Choroid plexus epithelial cell (primary cell): ENCODE data around the gene PGLYRP3.
A peak's percentile ranks its signal among the peaks of the same experiment; 100 is the strongest.
"Not testable (repeated sequence)": the region's sequence is repeated elsewhere in the genome, so short reads cannot be mapped to it uniquely, and the experiment has no call there.

Experiments
- DNase-seq: peaks from one replicate; pipeline ENCODE4 v3.0.0-alpha.2; 2010; ENCODE audit warnings: low read depth
- H3K4me3 ChIP-seq: 2 replicates; pipeline ENCODE4 v1.5.1; 2011; ENCODE audit warnings: low read depth, mild to moderate bottlenecking, control low read depth, low read length, moderate library complexity
- CTCF ChIP-seq: conservative IDR thresholded peaks from 2 replicates; pipeline ENCODE4 v1.5.1; 2011; ENCODE audit warnings: low read depth, mild to moderate bottlenecking, control low read depth, inconsistent platforms, low read length, moderate library complexity

Gene PGLYRP3

DNA sequence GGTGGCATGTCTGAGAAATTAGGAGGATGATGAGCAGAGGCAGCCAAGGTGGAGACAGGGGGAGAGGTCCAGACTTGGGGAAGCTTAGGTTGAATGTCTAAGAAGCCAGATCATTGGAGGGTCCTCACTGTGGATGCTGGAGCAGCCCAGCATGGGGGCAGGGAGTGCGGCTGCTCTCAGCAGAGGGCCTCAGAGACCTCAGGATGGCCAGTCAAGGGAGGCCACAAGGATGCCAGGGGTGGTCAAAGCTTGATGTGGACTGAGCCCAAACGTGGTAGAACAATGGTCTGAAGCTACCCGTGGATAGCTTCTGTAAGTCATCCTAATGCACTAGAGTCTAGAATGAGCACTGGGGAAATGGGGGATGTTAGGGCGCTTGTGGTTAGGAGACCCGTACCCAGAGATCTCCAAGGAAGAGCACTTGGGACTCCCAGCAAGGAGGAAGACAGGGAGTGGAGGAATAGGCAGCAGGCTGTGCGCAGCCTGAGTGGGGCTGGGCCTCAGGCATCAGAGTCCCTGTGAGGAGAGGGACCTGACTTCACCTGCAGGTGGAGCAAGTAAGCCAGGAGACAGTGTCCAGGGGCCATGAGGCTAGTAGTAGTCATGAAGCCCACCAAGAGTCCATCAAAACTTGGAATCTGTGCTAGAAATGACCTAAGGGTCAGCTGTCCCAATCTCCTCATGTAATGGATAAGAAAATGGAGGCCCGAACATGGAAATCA lies 40.6 kb upstream of the PGLYRP3 start:
- TF ChIP-seq CTCF = peak; percentile 54
- DNase-seq = peak; percentile 18
- no peak overlapping the region for H3K4me3 ChIP-seq

DNA sequence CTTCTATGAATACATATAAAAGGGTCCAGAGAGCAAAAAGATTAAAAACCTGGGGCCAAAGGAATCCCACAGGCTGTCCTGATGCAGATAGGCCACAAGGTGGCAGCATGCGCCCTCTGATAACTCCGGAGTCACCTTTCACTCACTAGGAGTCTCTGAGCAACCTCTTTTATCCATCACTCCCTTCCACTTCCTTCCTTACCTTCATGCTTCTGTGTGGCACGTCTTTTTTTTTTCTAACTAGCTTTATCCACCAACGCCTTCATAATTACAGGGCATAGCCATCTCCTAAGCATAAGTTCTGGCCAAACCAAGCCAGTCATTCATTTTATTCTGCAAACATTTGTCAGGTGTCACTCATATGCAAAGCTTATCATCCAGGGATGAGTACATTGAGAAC lies 39.8 kb upstream of the PGLYRP3 start:
- peak; percentile 81 for DNase-seq
- no peak overlapping the region for H3K4me3 ChIP-seq
- TF ChIP-seq CTCF = peak; percentile 92

DNA sequence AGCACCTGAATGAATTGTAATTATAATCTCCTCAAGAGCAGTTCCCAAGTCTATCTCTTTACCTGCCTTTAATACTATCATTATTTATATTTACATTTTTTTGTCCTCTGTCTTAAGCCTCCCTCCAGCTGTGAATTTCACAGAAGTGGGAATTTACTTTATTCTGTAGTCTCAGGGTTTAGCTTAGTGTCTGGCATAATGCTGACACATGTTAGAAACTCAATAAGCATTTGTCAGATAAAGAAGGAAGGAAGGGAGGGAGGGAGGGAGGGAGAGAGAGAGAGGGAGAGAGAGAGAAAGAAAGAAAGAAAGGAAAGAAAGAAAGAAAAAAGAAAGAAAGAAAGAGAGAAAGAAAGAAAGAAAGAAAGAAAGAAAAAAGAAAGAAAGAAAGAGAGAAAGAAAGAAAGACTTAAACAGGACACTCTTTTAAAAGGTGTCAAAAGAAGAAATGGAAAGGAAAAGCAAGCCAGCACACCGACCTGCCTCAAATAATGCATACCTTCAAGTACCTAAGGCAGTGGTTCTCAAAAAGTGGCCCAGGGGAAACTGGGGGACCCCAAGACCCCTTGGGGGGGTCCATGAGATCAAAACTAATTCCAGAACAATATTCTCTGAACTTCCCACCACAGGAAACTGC lies 37.7 kb upstream of the PGLYRP3 start:
- DNase-seq = no peak
- TF ChIP-seq CTCF = no peak
- H3K4me3 ChIP-seq = no peak overlapping the region

DNA sequence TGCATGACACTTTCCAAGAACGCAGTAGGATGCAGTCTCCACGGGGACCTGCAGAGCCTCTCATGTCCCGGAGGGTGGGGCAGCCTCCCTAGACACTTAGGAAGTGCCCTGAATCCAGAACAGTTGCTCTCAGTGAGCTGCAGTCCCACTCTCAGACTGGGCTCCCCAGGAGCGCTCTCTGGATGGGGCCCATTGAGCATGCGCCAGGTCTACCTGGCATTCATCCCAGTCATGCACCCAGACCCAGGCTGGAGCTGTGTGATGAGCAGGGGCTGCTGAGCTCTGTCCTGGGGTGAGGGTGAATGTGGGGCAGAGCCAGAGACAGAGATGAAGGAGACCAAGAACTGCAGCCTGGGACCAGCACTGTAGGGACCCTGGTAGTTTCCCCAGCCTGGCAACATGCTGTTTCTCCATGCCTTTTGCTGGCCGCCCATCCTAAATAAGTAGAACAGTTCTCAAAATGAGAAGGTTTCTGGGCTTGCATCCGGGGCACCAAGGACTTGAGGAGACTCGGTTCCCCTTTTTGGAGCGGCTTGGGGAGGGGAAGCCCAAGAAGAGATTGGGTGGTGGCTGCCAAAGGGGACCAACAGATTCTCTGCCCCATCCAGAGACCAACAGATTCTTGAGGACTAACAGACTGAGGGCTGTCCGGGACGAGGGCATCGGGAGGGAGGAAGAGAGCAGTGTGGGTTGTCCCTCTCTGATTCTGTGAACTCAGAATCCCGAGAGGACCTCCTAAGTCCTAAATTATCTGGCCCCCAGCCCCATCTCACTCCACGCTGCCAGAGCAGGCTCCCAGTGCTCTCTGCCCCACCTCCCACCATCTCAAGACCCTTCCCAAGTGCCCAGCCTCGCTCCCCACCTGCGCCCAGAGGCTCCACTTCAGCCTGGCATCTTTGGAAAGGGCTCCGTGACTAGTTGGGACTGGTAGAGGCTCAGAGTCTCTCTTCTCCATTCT lies 36.9 kb upstream of the PGLYRP3 start:
- no peak for TF ChIP-seq CTCF
- DNase-seq = no peak
- H3K4me3 ChIP-seq = no peak overlapping the region

DNA sequence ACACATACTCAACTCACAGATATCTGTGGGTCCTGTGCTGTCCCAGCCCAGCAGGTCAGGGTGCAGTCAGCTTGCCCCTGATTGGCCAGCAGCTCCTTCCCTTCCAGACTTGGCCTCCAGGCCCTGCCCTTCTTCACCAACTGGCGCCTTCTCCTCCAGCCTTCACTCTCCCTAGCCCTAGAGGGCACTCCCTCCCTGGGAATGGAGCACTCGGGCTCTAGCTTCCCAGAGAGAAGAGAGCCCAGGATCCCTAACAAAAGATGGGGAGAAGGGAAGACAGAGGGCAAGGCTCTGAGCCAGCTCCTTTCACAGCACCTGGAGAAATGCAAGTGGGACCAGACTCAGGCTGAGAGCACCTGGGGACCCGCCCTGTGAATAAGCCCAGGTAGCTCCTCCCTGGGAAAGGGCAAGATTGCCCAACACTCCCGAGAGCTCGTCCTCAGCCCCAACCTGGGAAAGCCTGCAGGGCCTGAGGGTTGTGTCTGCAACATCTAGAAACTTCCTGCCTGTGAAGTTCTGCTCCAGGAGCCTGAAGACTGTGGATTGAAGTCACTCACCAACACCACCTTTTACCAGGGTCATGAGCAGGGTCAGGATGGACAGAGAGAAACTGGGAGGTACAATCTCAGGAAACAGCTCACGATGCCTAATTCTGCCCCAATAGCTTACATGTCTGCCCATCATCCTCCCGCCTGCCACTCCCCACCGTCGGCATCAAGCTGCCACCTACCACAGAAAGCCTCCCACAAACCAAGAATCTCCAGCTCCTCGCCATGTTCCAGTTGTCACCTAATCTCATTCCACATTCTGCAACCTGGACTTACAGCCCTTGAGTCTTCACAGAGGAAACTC lies 36.0 kb upstream of the PGLYRP3 start, which contains the start of gene PGLYRP4:
Gene PGLYRP4 (minus strand): TSS at position 331 of the 852 bp plus-strand sequence. CDS start 909 bp downstream, outside the sequence.
- no peak within 1 kb of the TSS for H3K4me3 ChIP-seq
- DNase-seq = no peak
- TF ChIP-seq CTCF = no peak

GRCh38 chr1:153347856-153348255 lies 35.1 kb upstream of the PGLYRP3 start:
- no peak overlapping the region for H3K4me3 ChIP-seq
- TF ChIP-seq CTCF = no peak
- no peak for DNase-seq

DNA sequence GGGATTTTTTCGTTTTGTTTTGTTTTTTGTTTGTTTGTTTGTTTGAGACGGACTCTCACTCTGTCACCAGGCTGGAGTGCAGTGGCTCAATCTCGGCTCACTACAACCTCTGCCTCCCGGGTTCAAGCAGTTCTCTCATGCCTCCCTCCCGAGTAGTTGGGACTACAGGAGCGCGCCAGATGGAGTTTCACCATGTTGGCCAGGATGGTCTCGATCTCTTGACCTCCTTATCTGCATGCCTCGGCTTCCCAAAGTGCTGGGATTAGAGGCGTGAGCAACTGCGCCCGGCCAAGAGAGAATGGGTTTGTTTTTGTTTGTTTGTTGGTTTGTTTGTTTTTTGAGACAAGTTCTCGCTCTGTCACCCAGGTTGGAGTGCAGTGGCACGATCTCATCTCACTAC lies 34.3 kb upstream of the PGLYRP3 start:
- not testable (repeated sequence) for DNase-seq, H3K4me3 ChIP-seq
